GM18870 (cell line): ENCODE measurements around the gene TRMT2A.
"Not testable (repeated sequence)": the region's sequence is repeated elsewhere in the genome, so short reads cannot be mapped to it uniquely, and the experiment has no call there.

ENCODE experiments used
- ATAC-seq: cut with Tn5 transposase; IDR thresholded peaks from one replicate; pipeline ENCODE4 v1.9.1; 2021; ENCODE audit warnings: moderate library complexity; ENCODE audit not compliant: unreplicated experiment

Gene TRMT2A

DNA sequence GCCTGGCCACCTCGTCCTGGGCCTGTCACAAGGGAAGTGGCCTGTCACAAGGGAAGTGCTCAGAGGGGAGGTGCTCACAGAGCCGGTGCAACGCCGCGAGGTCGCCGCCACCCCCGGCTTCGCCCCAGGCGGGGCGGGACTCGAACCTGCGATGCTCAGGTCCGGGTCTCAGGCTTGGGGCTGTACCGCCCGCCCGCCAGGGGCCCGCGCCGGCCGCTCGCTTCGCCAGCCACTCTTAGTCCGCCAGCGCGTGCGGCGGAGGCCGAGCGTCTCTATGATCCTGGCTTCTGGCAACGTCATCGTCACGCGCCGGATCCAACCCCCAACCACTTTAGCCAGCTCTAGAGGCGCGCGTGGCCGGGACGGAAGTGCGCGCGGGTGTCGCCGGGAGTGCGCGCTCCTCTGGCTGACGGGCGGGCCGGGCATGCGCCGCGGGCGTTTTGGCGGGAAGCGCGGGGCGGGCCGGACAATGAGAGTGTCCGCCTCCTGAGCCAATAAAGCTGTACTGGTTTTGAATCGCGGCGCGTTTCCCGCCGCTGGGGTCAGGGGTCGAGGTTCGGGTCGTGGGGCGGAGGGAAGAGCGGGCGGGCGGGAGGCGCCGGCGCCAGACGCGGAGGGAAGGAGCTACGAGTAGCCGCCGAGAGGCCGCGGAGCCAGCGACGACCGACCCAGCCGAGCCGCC lies at the start of gene TRMT2A:
Gene TRMT2A (minus strand): TSS at position 276 of the 682 bp plus-strand sequence. CDS start 320 bp downstream, outside the sequence.
- ATAC-seq, result peak; percentile 71

DNA sequence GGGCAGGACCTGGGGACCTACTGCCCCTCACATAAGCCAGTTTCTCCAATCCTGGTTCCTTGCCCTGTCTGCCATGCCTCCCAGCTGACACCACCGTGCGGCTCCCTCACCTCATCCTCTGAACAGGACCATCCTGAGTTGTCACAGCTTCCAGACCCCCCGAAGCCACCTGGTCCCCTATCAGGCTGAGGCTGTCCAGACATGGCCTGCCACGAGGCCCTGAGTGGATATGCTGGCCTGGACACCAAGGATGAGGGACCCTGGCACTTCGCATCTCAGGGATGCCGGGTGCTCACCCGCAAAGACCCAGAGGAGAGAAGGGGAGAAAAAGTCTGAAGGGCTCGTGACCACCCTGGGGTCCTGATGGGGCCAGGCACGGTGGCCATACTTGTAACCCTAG lies 49.7 kb upstream of the TRMT2A start:
- ATAC-seq, result no peak

GRCh38 chr22:20165913-20166312 lies 48.9 kb upstream of the TRMT2A start:
- no peak for ATAC-seq

- no peak for ATAC-seq
These were observed 48.4 kb upstream of the TRMT2A start for GRCh38 chr22:20165421-20165820.

DNA sequence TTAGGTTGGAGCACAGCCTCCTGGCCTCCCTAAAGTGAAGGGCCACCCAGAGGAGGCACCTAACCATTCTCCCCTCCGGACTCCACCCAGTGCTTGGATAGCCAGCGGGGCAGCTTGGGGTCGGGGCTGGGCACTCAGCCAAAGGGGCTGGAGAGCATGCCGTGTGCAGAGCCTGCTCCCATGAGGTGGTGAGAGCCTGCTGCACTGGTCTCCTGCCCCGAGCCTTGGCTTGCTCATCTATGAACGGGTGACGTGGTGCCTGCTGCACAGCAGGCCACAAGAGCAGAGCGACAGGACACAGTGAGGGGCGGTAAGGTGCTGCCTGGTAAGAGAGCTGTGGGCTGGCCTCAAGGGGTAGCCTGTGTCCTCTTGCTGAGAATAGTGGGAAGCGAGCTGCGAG lies 47.8 kb upstream of the TRMT2A start:
- no peak for ATAC-seq

GRCh38 chr22:20160041-20160440 lies 43.0 kb upstream of the TRMT2A start:
- ATAC-seq, result no peak

GRCh38 chr22:20159531-20159930 lies 42.5 kb upstream of the TRMT2A start:
- ATAC-seq, result not testable (repeated sequence)

- no peak for ATAC-seq
These were observed 42.0 kb upstream of the TRMT2A start for GRCh38 chr22:20159076-20159475.

GRCh38 chr22:20158391-20159036 lies 41.5 kb upstream of the TRMT2A start:
- no peak for ATAC-seq

- no peak for ATAC-seq
These were observed 40.6 kb upstream of the TRMT2A start for GRCh38 chr22:20157430-20158183.

- ATAC-seq, result no peak
These were observed 39.8 kb upstream of the TRMT2A start for GRCh38 chr22:20156611-20157429.

DNA sequence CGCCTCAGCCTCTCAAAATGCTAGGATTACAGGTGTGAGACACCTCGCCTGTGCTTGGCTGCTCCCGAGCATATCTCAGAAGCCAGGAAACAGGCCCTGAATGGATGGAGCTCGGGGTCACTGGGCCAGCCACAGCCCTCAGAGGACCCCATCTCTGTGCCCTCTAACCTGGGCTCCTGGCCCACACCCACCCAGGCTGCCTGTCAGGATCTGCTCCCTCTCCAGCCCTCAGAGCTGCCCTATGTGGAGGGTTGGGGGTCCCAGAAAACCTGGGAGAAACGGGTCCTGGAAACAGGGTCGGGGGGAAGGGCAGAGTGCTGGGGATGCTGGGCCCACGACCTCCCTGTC lies 39.0 kb upstream of the TRMT2A start:
- no peak for ATAC-seq

DNA sequence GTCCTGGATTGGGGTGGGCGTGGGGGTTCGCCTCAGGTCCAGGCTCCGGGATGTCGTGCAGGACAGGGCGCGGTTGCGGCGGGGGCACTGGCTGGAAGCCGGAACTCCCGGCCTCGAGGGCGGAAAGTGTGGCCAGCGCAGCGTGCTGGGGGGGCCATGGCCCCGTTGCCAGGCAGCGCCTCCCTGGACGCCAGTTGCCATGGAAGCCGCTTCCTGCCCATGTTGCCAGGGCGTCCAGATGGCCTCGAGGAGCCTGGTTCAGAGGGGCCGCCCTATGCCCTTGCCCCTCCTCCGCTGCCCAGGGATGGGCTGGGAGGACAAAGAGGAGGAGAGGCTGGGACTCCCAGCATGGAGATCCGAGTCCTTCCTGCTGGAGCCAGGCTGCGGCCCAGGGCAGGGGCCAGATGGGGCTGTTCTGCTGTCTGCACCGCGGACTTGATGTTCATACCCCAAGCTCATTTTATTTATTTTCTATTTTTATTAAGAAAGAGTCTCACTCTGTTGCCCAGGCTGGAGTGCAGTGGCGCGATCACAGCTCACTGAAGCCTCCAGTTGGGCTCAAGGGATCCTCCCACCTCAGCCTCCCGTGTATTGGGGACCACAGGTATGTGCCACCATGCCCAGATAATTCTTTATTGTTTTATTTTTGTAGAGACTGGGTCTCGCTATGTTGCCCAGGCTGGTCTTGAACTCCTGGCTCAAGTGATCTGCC lies 38.5 kb upstream of the TRMT2A start:
- no peak for ATAC-seq

GRCh38 chr22:20154602-20155187 lies 37.7 kb upstream of the TRMT2A start:
- ATAC-seq, result no peak

DNA sequence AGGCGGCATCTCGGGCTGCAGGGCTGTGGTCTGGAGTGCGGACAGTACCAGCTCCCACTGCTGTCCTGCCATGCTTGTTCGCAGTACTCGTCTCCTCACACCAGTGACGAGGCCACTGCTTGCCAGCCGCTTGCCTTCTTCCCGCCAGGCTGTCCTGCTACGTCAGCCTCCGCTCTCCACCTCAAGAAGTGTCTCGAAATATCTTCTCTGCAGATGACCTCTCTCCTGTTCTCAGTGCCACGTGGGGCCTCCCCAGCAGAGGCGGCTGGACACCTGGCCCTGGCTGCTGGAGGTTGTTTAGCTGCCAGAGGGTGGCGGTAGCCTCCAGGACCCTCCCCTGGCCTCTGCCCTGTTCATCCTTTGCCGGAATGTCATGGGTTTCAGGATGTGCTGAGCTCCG lies 36.9 kb upstream of the TRMT2A start:
- no peak for ATAC-seq

DNA sequence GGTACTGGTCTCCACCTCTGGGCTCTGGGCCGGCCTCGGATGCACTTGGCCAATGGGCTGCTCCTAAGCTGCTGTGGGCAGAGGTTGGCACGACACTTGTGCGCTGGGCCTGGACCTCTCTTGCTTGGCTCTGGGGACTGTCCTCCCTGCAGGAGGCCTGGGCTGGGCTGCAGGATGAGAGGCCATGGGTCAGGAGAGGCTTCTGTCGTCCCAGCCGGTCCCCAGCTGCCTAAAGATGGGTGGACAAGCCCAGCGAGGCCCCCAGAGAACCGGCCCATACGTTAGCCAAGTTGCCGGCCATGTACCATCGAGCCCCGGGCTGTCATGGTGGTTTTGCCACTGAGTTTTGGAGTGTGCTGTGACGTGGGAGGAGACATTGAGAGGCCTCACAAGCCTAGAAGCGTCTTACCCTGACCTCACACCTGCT lies 35.5 kb upstream of the TRMT2A start:
- ATAC-seq, result no peak

- no peak for ATAC-seq
These were observed 34.2 kb upstream of the TRMT2A start for GRCh38 chr22:20151276-20151588.

DNA sequence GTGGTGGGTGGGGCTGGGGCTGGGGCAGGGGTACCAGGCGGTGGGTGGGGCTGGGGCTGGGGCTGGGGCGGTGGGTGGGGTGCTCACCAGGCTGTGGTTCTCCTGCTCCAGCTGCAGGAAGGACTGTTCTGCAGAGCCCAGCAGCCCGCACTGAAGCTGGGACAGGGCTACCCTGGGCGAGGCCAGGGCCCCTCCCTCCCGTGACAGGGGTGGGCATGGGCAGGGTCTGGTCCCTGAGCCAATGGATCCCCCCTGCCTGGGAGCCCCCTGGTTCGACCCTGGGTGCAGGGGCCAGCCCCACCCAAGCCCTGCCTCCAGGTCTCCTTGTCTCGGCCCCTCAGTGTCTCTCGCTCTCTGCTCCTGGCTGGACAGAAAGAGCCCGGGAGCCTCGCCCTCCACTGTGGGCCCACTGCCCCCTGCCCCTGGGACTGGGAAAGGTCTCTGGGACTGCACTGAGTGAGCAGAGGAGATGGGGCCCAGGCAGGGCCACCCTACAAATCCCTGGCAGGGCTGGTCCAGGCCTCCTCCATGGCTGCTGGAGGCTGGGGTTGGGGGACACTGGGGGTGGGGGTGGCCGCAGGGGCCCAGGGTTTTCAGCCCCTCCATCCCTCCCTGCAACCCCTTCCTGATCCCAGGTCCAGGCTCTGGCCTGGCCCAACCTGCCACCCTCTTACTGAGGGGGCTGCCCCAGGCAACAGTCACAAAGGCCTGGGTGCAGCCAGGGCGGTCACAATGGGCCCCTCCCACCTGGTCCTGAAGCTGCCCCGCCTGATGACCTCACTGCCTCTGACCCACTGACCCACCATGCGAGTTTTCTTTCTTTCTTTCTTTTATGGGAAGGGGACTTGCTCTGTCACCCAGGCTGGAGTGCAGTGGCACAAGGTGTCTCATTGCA lies 33.6 kb upstream of the TRMT2A start, which contains the start of gene CCDC188:
Gene CCDC188 (minus strand): TSS at position 675 of the 895 bp plus-strand sequence. CDS start 69 bp downstream, at position 606.
- ATAC-seq, result no peak
